ENCODE measurements around the gene BRCA2.

GRCh38 chr13:32282096-32282711 is 33.1 kb upstream of the BRCA2 start:
- TF ChIP-seq, protein P1, sequence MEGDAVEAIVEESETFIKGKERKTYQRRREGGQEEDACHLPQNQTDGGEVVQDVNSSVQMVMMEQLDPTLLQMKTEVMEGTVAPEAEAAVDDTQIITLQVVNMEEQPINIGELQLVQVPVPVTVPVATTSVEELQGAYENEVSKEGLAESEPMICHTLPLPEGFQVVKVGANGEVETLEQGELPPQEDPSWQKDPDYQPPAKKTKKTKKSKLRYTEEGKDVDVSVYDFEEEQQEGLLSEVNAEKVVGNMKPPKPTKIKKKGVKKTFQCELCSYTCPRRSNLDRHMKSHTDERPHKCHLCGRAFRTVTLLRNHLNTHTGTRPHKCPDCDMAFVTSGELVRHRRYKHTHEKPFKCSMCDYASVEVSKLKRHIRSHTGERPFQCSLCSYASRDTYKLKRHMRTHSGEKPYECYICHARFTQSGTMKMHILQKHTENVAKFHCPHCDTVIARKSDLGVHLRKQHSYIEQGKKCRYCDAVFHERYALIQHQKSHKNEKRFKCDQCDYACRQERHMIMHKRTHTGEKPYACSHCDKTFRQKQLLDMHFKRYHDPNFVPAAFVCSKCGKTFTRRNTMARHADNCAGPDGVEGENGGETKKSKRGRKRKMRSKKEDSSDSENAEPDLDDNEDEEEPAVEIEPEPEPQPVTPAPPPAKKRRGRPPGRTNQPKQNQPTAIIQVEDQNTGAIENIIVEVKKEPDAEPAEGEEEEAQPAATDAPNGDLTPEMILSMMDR (IDR thresholded peaks at IDR 0.05), result no peak
- no peak for TF ChIP-seq POLR2A (IDR thresholded peaks at IDR 0.05)
- no peak for TF ChIP-seq POLR2AphosphoS5 (IDR thresholded peaks at IDR 0.05)
- TF ChIP-seq EP300 (IDR thresholded peaks at IDR 0.05), result no peak

All from gastroesophageal sphincter (tissue), 3 donors.